ENCODE data around the gene SORCS1. TPM values are rescaled to one million over a fixed set of nuclear protein-coding genes. Genes with fewer than 3 reads are reported as not detected.

SORCS1 gene
- total RNA-seq, 1 donor from 2014 or later: 0.23 TPM

DNA sequence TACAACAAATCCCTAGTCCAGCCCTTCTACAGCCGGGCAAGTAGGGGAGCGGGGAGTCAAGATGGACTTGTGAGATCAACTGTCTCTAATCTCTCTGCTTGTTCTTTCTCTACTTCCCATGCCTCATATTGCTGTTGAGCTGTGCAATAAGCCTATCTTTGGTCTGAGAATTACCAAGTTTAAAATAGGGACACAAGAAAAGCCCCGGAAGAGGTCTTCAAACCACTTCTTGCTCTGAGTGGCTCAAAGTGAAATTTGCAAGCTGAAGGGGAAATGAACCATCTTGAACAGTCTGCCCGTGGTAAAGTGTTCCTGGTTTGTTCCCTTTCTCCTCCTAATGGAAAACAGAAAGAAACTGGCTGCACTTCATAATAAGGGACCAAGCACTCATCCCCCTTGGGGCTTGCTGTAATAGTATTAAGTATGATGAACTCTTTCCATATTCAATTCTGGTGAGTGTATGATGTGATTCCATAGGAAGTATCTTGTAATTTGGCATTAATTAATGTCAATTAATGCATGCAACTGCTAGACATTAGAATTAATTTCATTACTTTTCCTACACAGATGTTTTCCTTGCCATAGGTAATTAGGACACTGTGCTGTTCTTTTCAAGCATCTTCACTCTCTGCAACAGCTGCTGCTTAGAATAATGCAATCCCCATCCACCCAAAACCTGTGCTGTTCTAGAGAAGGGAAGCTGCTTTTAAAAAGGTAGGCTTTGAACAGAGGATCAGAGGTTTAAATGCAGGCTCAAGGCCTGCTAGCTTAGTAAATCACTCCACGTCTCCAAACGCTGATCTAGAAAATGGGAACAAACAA is 449.6 kb downstream of the SORCS1 start:
- no peak overlapping the region for H3K4me3 ChIP-seq
- no peak overlapping the region for H3K27ac ChIP-seq
- H3K9me3 ChIP-seq: no peaks in the 10 kb centered on the region
- H3K4me1 ChIP-seq: no peaks in the 10 kb centered on the region
- no peak for DNase-seq
- ATAC-seq: no peak
- intact Hi-C loops (cut with DNase I): no loop called here
- no peaks in the 10 kb centered on the region for H3K36me3 ChIP-seq
- TF ChIP-seq, protein P1, sequence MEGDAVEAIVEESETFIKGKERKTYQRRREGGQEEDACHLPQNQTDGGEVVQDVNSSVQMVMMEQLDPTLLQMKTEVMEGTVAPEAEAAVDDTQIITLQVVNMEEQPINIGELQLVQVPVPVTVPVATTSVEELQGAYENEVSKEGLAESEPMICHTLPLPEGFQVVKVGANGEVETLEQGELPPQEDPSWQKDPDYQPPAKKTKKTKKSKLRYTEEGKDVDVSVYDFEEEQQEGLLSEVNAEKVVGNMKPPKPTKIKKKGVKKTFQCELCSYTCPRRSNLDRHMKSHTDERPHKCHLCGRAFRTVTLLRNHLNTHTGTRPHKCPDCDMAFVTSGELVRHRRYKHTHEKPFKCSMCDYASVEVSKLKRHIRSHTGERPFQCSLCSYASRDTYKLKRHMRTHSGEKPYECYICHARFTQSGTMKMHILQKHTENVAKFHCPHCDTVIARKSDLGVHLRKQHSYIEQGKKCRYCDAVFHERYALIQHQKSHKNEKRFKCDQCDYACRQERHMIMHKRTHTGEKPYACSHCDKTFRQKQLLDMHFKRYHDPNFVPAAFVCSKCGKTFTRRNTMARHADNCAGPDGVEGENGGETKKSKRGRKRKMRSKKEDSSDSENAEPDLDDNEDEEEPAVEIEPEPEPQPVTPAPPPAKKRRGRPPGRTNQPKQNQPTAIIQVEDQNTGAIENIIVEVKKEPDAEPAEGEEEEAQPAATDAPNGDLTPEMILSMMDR (IDR thresholded peaks at IDR 0.05): no peak
- H3K27me3 ChIP-seq: no peaks in the 10 kb centered on the region

DNA sequence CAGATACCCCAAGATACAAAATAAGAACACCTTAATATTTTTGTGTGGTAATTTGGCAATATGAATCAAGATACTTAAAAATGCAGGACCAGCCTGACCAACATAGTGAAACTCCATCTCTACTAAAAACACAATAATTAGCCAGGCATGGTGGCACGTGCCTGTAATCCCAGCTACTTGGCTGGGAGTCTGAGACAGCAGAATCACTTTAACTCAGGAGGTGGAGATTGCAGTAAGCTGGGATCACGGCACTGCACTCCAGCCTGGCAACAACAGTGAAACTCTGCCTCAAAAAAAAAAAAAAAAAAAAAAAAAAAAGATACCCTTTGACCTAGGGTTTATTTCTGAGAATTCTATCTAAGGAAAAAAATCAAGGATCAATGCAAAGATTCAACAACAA is 450.7 kb downstream of the SORCS1 start:
- H3K4me3 ChIP-seq: no peak overlapping the region
- H3K27me3 ChIP-seq: no peaks in the 10 kb centered on the region
- H3K4me1 ChIP-seq: no peaks in the 10 kb centered on the region
- H3K27ac ChIP-seq: no peak overlapping the region
- DNase-seq (no peak), ATAC-seq (no peak)
- TF ChIP-seq, protein P1 (IDR thresholded peaks at IDR 0.05): no peak
- H3K36me3 ChIP-seq: no peaks in the 10 kb centered on the region
- intact Hi-C loops (cut with DNase I): no loop called here
- H3K9me3 ChIP-seq: no peaks in the 10 kb centered on the region

DNA sequence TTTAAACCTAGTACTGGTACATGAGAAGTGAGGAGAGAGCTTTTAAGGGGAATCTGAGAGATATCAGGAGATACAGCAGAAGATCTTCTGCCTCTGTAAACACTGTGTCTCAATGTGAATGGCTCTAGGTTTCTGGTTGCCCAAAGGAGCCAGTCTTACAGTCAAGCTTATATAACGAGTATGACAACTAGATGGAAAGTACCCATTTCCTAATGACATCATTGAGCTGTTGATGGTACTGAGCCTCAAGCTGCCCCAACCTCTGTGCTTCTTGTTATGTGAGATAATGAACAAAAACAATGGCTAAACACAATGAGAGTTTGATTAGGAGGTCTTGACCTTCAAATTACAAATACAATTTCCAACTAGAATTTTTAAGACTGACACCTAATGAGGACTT is 451.5 kb downstream of the SORCS1 start:
- Histone ChIP-seq H3K27me3 (no peaks in the 10 kb centered on the region), H3K36me3 (no peaks in the 10 kb centered on the region), H3K4me1 (no peaks in the 10 kb centered on the region), H3K4me3 (no peak overlapping the region), H3K27ac (no peak overlapping the region), H3K9me3 (no peaks in the 10 kb centered on the region)
- TF ChIP-seq, protein P1 (IDR thresholded peaks at IDR 0.05): no peak
- no peak for ATAC-seq
- intact Hi-C loops (cut with DNase I): no loop called here
- DNase-seq: no peak

DNA sequence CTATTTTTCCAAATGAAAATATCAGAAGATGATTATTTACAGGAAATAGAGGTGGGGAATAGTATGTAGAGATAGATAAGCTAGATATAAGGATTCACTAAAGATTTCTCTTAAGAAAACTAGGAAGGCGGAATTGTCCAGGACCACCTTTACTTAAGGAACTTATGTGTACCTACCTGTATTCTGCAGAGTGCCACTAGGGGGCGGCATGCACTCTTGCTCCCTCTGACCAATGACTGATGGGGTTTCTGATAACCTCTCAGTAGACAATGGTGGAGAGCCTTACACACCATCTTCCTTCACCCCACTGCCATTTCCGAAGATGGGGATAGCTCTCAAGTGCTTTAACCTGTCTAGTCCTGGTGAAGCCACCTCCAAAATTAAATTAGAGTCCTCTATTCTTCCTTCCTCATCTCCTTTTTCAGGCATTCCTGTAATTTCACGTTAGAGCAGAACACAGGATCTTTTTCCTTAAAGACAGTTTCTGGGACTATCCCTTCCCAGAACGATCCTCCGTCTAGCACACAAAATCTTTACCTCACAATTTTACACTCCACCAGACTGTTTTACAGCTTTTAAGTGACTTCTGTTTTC is 453.1 kb downstream of the SORCS1 start:
- DNase-seq (peak; percentile 72), ATAC-seq (peak; percentile 87)
- H3K27ac ChIP-seq: no peak overlapping the region
- H3K27me3 ChIP-seq: no peaks in the 10 kb centered on the region
- H3K4me1 ChIP-seq: no peaks in the 10 kb centered on the region
- TF ChIP-seq, protein P1 (IDR thresholded peaks at IDR 0.05): peak; percentile 74
- intact Hi-C loops (cut with DNase I): no loop called here
- no peaks in the 10 kb centered on the region for H3K9me3 ChIP-seq
- no peaks in the 10 kb centered on the region for H3K36me3 ChIP-seq
- no peak overlapping the region for H3K4me3 ChIP-seq

DNA sequence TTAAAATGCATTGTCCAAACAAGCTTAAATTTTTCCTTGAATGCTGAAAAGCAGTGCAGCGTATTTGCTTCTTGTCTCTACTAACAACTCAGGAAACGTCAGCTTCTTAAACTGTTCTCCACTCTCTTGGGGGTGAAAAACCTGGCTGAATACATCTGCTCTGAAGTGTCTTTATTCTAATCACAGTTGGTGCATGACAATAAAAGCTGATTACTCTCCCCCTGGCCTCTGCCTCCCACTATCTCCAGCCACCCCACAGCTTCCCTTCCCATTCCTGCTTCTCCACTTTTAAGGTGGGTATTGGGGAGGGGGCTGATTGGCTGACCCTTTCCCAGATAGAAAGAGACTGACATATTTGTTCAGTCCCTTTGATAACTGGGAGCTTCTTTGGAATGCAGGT is 456.0 kb downstream of the SORCS1 start:
- H3K27ac ChIP-seq: no peak overlapping the region
- no peak for ATAC-seq

More for the DNA sequence above, 456.0 kb downstream of the SORCS1 start:
- DNase-seq: no peak
- no peaks in the 10 kb centered on the region for H3K9me3 ChIP-seq
- H3K27me3 ChIP-seq: no peaks in the 10 kb centered on the region
- H3K4me1 ChIP-seq: no peaks in the 10 kb centered on the region
- TF ChIP-seq, protein P1 (IDR thresholded peaks at IDR 0.05): no peak
- H3K36me3 ChIP-seq: no peaks in the 10 kb centered on the region
- intact Hi-C loops (cut with DNase I): no loop called here
- H3K4me3 ChIP-seq: no peak overlapping the region
